SK-N-SH treated with all-trans-retinoic acid at 6 μM for 48 hours (cell line): ENCODE measurements around the gene MRGPRG.
"Not testable (repeated sequence)": the region's sequence is repeated elsewhere in the genome, so short reads cannot be mapped to it uniquely, and the experiment has no call there.

Experiments used
- ISL1 ChIP-seq: fragments of 250-450 bp; sonication (Bioruptor Pico); IDR thresholded peaks from 2 replicates; pipeline ENCODE4 v2.1.2; 2022; ENCODE audit warnings: mild to moderate bottlenecking, moderate library complexity
- TF ChIP-seq, protein P1 (sequence below): fragments of 250-450 bp; sonication (Bioruptor Pico); IDR thresholded peaks from 2 replicates; pipeline ENCODE4 v1.5.1; 2020; ENCODE audit warnings: low read depth, mild to moderate bottlenecking, moderate library complexity

DNA sequence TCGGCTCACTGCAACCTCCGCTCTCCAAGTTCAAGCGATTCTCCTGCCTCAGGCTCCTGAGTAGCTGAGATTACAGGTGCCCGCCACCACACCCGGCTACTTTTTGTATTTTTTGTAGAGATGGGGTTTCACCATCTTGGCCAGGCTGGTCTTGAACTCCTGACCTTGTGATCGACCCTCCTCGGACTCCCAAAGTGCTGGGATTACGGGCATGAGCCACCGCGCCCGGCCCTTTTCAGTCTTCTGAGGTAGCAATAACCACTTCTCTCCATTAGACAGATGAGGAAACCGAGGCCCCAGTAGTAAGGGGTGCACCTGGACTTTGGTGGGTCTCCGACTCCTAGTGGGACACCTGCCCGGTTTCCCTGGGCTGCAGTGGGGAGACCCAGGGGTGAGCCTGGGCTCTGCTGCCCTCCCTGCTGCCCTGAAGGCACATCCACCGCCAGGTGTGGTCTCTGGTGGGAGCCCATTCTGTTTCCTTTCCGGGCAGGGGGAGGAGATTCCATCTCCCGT, 49.8 kb downstream of the MRGPRG start:
- not testable (repeated sequence) for TF ChIP-seq ISL1 (CRISPR knock-in tag)
- TF ChIP-seq, protein P1, sequence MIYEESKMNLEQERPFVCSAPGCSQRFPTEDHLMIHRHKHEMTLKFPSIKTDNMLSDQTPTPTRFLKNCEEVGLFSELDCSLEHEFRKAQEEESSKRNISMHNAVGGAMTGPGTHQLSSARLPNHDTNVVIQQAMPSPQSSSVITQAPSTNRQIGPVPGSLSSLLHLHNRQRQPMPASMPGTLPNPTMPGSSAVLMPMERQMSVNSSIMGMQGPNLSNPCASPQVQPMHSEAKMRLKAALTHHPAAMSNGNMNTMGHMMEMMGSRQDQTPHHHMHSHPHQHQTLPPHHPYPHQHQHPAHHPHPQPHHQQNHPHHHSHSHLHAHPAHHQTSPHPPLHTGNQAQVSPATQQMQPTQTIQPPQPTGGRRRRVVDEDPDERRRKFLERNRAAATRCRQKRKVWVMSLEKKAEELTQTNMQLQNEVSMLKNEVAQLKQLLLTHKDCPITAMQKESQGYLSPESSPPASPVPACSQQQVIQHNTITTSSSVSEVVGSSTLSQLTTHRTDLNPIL (CRISPR knock-in tag) = not testable (repeated sequence)
